ENCODE measurements around the gene MANBA.

Gene MANBA

GRCh38 chr4:102687373-102687981 lies 73.3 kb downstream of the MANBA start:
- H3K4me3 Mint-ChIP-seq = no peak overlapping the region

DNA sequence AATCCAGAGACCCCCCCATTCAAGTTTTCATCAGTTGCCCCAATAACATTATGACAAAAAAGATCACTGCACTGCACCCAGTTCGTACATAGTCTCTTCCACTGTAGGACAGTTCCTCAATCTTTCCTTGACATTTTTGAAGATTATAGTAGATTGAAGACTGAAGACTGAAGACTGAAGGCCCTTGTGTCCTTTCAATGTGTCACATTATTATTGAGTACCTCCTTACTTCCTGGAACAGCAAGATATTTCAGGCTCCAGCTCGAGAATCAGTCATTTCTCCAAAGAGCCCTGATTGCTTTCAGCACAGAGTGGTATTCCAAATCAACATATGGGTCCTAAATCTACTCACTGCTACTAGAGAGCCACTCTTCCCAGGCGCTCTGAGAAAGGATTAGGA lies 75.0 kb downstream of the MANBA start:
- Mint-ChIP-seq H3K4me1 (ENCODE audit: low read depth) (no peaks in the 10 kb centered on the region), H3K4me3 (no peak overlapping the region), H3K27ac (no peak overlapping the region), H3K9me3 (ENCODE audit: low read depth) (no peaks in the 10 kb centered on the region), H3K36me3 (peaks cover 10% of the 10 kb centered on the region), H3K27me3 (no peaks in the 10 kb centered on the region)

More at GRCh38 chr4:102687373-102687981, 73.3 kb downstream of the MANBA start:
- no peaks in the 10 kb centered on the region for H3K4me1 Mint-ChIP-seq (ENCODE audit: low read depth)
- H3K27me3 Mint-ChIP-seq = no peaks in the 10 kb centered on the region
- H3K27ac Mint-ChIP-seq = no peak overlapping the region
- no peaks in the 10 kb centered on the region for H3K9me3 Mint-ChIP-seq (ENCODE audit: low read depth)
- H3K36me3 Mint-ChIP-seq = peaks cover 9% of the 10 kb centered on the region

DNA sequence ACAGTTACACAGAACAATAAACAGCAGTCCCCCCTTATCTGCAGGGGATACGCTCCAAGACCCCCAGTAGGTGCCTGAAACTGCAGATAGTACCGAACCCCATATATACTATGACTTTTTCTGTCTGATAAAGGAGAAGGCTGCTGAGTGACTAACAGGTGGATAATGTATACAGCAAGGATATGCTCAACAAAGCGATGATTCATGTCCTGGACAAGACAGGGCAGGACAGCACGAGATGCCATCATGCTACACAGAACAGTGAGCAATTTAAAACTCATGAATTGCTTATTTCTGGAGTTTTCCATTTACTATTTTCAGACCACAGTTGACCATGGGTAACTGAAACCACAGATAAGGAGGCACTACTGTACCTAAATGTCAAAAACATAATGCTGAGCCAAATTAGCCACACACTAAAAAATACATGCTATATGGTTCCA lies 76.1 kb downstream of the MANBA start:
- Mint-ChIP-seq H3K9me3 (ENCODE audit: low read depth) (no peaks in the 10 kb centered on the region), H3K27ac (no peak overlapping the region), H3K36me3 (peaks cover 12% of the 10 kb centered on the region), H3K4me1 (ENCODE audit: low read depth) (no peaks in the 10 kb centered on the region), H3K27me3 (no peaks in the 10 kb centered on the region), H3K4me3 (no peak overlapping the region)

DNA sequence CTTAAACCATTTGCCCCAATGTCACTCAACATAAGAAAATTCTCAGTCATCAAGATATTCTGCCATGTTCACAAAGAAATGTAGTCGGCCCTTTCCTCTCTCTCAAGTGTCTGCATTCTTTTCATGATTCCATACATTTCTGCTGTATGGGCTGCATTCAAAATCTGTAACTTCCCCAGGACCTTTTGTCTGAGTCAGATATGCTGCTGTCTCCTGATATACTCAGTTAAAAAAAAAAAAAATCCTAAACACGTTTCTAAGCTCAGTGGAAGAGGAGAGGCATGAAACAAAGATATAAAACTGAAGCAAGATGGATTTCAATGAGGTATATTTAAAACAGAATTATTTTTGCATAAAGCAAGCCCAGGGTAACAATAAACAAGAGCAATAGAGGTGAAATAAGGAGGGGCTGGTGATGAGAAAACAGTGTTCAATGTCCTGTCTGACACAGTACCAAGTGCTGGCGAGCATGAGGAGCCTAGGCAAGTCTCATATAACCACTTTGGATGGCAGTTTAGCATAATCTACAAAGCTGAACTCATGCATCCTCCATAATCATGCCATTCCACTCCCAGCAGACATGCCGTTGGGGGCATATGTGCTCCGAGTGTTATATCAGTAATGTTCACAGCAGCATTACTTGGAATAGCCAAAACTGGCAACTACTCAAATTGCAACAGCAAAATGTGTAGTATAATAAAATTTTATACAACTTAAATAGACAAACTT lies 76.7 kb downstream of the MANBA start:
- Mint-ChIP-seq H3K4me3 (no peak overlapping the region), H3K27ac (no peak overlapping the region), H3K36me3 (peaks cover 11% of the 10 kb centered on the region), H3K4me1 (ENCODE audit: low read depth) (no peaks in the 10 kb centered on the region), H3K27me3 (no peaks in the 10 kb centered on the region), H3K9me3 (ENCODE audit: low read depth) (no peaks in the 10 kb centered on the region)

DNA sequence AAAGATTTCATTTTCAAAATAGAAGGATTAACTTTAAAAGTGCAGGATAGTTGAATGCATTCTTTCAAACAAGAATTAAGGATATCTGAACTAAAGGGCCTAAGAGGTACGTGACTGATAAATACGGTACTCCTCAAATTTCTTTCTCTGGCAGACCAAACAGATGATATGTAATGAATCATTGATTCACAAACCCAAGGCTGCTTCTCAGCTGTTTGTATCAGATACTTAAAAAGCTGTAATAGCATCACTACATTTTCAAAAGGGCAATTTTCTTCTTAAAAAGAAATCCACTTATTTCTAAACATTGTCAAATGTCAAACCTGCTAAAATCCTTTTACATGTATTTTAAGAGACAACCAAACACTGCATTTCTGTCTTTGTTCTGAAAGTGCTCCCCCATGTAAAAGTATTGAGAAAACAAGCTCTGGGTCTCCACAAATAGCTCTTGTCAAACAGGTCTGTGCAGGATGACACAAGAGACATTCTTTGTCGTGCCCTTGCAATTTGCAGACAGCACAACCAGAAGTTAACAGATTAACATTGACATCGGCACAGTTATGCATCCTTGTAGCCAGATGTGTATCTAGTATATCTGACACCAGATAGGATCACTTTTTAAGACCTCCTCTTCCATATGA lies 82.0 kb downstream of the MANBA start:
- Mint-ChIP-seq H3K36me3 (peaks cover 11% of the 10 kb centered on the region), H3K27me3 (no peaks in the 10 kb centered on the region), H3K4me1 (ENCODE audit: low read depth) (peaks cover 15% of the 10 kb centered on the region), H3K9me3 (ENCODE audit: low read depth) (no peaks in the 10 kb centered on the region), H3K4me3 (no peak overlapping the region), H3K27ac (no peak overlapping the region)

GRCh38 chr4:102678107-102678506 lies 82.7 kb downstream of the MANBA start:
- no peaks in the 10 kb centered on the region for H3K27me3 Mint-ChIP-seq
- no peak overlapping the region for H3K4me3 Mint-ChIP-seq
- H3K9me3 Mint-ChIP-seq (ENCODE audit: low read depth) = no peaks in the 10 kb centered on the region
- peaks cover 15% of the 10 kb centered on the region for H3K4me1 Mint-ChIP-seq (ENCODE audit: low read depth)
- H3K36me3 Mint-ChIP-seq = peaks cover 11% of the 10 kb centered on the region
- H3K27ac Mint-ChIP-seq = no peak overlapping the region

DNA sequence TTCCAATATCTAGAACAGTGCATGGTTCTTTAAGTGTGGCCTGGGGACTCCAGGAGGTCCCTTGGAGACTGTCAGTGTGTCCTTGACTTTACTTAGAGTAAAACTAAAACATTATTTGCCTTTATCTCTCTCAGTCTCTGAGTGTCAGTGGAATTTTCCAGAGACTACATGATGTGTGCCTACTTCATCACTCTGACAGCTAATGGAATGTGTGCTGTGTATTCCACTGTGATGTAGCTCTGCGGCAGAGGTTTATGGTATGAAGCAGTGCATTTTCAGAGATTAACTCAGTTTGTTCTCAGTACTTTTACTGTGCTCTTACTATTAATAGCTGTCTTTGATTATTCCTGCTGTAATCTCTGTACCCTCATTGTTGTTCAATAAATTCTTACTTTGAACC lies 85.6 kb downstream of the MANBA start:
- H3K9me3 Mint-ChIP-seq (ENCODE audit: low read depth) = no peaks in the 10 kb centered on the region
- no peaks in the 10 kb centered on the region for H3K27me3 Mint-ChIP-seq
- H3K27ac Mint-ChIP-seq = no peak overlapping the region
- no peak overlapping the region for H3K4me3 Mint-ChIP-seq
- H3K36me3 Mint-ChIP-seq = peaks cover 6% of the 10 kb centered on the region
- peaks cover 15% of the 10 kb centered on the region for H3K4me1 Mint-ChIP-seq (ENCODE audit: low read depth)

DNA sequence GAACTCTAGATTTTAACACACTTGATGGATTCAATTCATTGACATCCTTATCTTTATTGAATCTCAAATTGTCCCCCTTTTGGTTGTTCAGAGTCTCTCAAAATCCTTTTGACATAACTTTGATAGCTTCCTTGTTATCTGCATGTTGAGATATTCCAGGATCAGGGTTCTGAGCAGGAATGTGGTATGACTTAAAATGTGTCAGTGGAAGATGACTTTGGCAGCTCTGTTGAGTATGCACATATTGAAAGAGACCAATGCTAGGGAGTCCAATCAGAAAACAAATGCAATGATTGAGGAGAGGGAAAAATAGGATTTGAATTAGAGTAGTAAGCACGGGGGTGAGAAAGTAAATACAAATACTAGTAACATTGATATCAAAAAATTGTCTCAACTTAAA lies 93.8 kb downstream of the MANBA start:
- Mint-ChIP-seq H3K27ac (no peak overlapping the region), H3K4me1 (ENCODE audit: low read depth) (peaks cover 1% of the 10 kb centered on the region), H3K36me3 (peaks cover 26% of the 10 kb centered on the region)

DNA sequence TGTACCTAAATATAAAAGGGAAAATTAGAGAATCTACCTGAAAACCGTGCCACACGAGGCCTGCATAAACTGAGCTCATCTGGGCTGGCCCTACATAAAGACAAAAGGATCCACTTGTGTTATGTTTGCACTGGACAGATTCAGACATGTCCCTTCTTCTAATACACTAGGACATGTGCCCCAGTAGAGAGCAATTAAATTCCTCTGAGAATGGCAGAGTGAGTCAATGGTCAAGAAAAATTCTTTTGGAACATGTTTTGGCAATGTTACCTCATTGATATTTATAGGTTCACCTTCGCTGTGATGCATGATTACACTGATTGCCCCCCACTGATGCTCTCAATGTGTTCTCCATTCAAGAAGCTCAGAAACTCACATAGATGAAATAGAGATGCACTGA lies 95.2 kb downstream of the MANBA start:
- no peak overlapping the region for H3K27ac Mint-ChIP-seq
- peaks cover 25% of the 10 kb centered on the region for H3K36me3 Mint-ChIP-seq
- H3K4me3 Mint-ChIP-seq = no peak overlapping the region
- no peaks in the 10 kb centered on the region for H3K27me3 Mint-ChIP-seq
- H3K9me3 Mint-ChIP-seq (ENCODE audit: low read depth) = no peaks in the 10 kb centered on the region
- H3K4me1 Mint-ChIP-seq (ENCODE audit: low read depth) = peaks cover 1% of the 10 kb centered on the region

More for the DNA sequence above, 93.8 kb downstream of the MANBA start:
- H3K27me3 Mint-ChIP-seq = no peaks in the 10 kb centered on the region
- no peak overlapping the region for H3K4me3 Mint-ChIP-seq
- no peaks in the 10 kb centered on the region for H3K9me3 Mint-ChIP-seq (ENCODE audit: low read depth)

DNA sequence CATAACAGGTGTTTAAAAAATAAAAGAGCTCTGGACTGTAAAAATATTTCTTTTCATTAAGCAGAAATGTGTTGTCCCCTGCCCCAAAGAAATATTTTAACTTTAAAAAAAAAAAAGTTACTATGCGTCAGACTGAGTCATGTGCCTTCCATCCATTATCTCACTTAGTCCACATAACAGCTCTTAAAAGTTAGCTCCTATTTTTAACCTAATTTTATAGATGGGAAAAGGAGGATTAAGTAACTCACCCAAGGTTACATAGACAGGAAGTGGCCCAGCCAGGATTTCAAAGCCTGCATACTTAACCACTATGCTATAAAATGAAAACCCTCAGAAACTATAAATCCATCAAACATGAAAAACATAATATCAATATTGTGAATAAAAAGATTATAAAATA lies 97.7 kb downstream of the MANBA start:
- H3K4me1 Mint-ChIP-seq (ENCODE audit: low read depth) = peaks cover 1% of the 10 kb centered on the region
- peaks cover 22% of the 10 kb centered on the region for H3K36me3 Mint-ChIP-seq
- no peak overlapping the region for H3K27ac Mint-ChIP-seq
- H3K27me3 Mint-ChIP-seq = no peaks in the 10 kb centered on the region
- H3K9me3 Mint-ChIP-seq (ENCODE audit: low read depth) = no peaks in the 10 kb centered on the region
- no peak overlapping the region for H3K4me3 Mint-ChIP-seq

GRCh38 chr4:102657206-102657605 lies 103.6 kb downstream of the MANBA start:
- Mint-ChIP-seq H3K4me1 (ENCODE audit: low read depth) (no peaks in the 10 kb centered on the region), H3K27ac (no peak overlapping the region), H3K27me3 (no peaks in the 10 kb centered on the region), H3K36me3 (peaks cover 14% of the 10 kb centered on the region), H3K9me3 (ENCODE audit: low read depth) (no peaks in the 10 kb centered on the region), H3K4me3 (no peak overlapping the region)

DNA sequence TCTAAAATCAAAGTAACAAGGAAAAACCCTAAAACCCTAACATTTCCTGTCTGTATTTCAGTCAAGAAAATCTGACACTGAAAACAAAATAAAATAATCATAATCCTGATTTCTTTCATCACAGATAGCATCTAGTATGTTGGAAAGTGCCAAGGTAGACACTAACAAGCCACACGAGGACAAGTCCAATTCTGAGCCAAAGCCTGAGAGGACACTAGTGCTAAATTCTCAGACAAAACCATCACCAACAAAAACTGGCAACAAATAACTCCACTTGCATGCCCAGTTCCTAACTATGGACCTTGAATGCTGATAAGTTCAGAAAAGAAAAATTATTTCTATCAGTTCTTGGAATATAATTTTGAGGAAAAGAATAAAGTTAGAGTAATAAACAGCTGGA lies 113.7 kb downstream of the MANBA start:
- H3K9me3 Mint-ChIP-seq (ENCODE audit: low read depth) = no peaks in the 10 kb centered on the region
- H3K27me3 Mint-ChIP-seq = no peaks in the 10 kb centered on the region
- H3K36me3 Mint-ChIP-seq = peaks cover 27% of the 10 kb centered on the region
- no peak overlapping the region for H3K4me3 Mint-ChIP-seq
- H3K4me1 Mint-ChIP-seq (ENCODE audit: low read depth) = peaks cover 13% of the 10 kb centered on the region
- H3K27ac Mint-ChIP-seq = no peak overlapping the region

GRCh38 chr4:102642631-102643298 lies 118.0 kb downstream of the MANBA start:
- Mint-ChIP-seq H3K4me3 (no peak overlapping the region), H3K9me3 (ENCODE audit: low read depth) (no peaks in the 10 kb centered on the region), H3K27ac (no peak overlapping the region), H3K4me1 (ENCODE audit: low read depth) (peaks cover 32% of the 10 kb centered on the region), H3K27me3 (no peaks in the 10 kb centered on the region), H3K36me3 (peaks cover 22% of the 10 kb centered on the region)

DNA sequence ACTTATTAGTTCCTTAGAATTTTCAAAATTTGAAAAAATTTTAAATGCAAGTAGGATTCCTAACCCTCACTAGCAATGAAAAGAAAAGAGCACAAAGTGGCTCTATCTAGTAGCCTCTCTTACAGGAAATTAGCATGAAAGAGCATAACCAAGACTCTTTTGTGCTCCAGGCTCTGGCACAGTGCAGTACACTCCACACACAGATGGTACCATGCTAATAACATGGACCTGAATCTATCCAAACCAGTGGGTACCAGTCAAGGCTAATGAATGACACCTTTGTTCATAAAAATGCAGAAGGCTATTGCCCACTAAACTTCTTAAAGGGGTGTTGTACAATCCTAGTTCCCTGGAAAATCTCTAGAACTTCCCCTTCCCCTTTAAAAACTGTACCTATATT lies 119.0 kb downstream of the MANBA start:
- Mint-ChIP-seq H3K9me3 (ENCODE audit: low read depth) (no peaks in the 10 kb centered on the region), H3K36me3 (peaks cover 26% of the 10 kb centered on the region), H3K27me3 (no peaks in the 10 kb centered on the region), H3K27ac (no peak overlapping the region), H3K4me1 (ENCODE audit: low read depth) (peaks cover 24% of the 10 kb centered on the region), H3K4me3 (no peak overlapping the region)

DNA sequence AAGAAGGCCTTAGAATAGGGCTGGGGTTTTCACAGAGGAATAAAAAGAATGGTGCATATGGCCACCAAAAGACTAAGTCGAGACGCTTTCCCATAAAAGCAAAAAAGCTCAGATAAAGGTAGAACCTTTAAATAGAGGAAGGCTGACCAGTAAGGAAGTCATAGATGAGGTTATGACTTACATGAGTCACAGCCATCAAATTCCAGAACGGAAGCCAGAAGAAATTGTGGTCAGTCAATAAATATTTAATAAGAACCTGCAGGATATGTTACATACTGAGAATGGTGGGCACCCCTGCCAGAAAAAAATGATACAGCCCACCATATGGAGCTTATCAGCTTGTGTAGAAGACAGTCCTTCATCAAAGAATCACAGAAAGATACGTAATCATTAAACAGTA lies 120.1 kb downstream of the MANBA start:
- Mint-ChIP-seq H3K4me1 (ENCODE audit: low read depth) (peaks cover 20% of the 10 kb centered on the region), H3K27ac (no peak overlapping the region), H3K4me3 (no peak overlapping the region), H3K36me3 (peaks cover 33% of the 10 kb centered on the region), H3K9me3 (ENCODE audit: low read depth) (no peaks in the 10 kb centered on the region), H3K27me3 (no peaks in the 10 kb centered on the region)
